Mesenchymal stem cell (in vitro differentiated cells and primary cell): ENCODE results near the gene STRBP.

Source experiments
- DNase-seq: peaks from one replicate; pipeline ENCODE4 v3.0.0-alpha.2; 2013
- H2AFZ ChIP-seq: one replicate; pipeline ENCODE4 v1.6.1; 2013; ENCODE audit warnings: low read depth, mild to moderate bottlenecking, control low read depth, inconsistent platforms, low read length, moderate library complexity
- H2AK5ac ChIP-seq: 2 replicates; pipeline ENCODE4 v1.6.1; 2013; ENCODE audit warnings: low read length, moderate library complexity, mild to moderate bottlenecking, inconsistent platforms; ENCODE audit not compliant: severe bottlenecking
- H2BK120ac ChIP-seq: one replicate; pipeline ENCODE4 v1.6.1; 2013; ENCODE audit warnings: low read depth, mild to moderate bottlenecking, inconsistent platforms, low read length, moderate library complexity
- H2BK12ac ChIP-seq, 2 experiments: one replicate each; pipeline ENCODE4 v1.6.1; 2013; ENCODE audit warnings: inconsistent platforms in 2 of 2, low read length in 2 of 2, mild to moderate bottlenecking in 2 of 2, moderate library complexity in 2 of 2, control low read depth in 1 of 2
- H2BK15ac ChIP-seq: one replicate; pipeline ENCODE4 v1.6.1; 2013; ENCODE audit warnings: mild to moderate bottlenecking, low read depth, inconsistent platforms; ENCODE audit not compliant: poor library complexity, severe bottlenecking
- H2BK5ac ChIP-seq: 2 replicates; pipeline ENCODE4 v1.6.1; 2013; ENCODE audit warnings: low read depth, mild to moderate bottlenecking, low read length, control low read depth, inconsistent platforms; ENCODE audit not compliant: poor library complexity, severe bottlenecking
- H3K14ac ChIP-seq, 2 experiments: one replicate each; pipeline ENCODE4 v1.6.1; 2013; ENCODE audit warnings: inconsistent platforms in 2 of 2, low read length in 2 of 2, control low read depth in 1 of 2, mild to moderate bottlenecking in 1 of 2, moderate library complexity in 1 of 2
- H3K18ac ChIP-seq, 2 experiments: one replicate each; pipeline ENCODE4 v1.6.1; 2013; ENCODE audit warnings: inconsistent platforms in 2 of 2, low read length in 2 of 2, control low read depth in 1 of 2, low read depth in 1 of 2, mild to moderate bottlenecking in 1 of 2
- H3K23ac ChIP-seq, 2 experiments: one replicate each; pipeline ENCODE4 v1.6.1; 2013; ENCODE audit warnings: inconsistent platforms in 2 of 2, low read length in 2 of 2, mild to moderate bottlenecking in 2 of 2, moderate library complexity in 2 of 2, control low read depth in 1 of 2
- H3K27ac ChIP-seq: 2 replicates; pipeline ENCODE4 v1.5.1; 2013; ENCODE audit warnings: mild to moderate bottlenecking, moderate library complexity, low read length, control low read depth, inconsistent platforms; ENCODE audit not compliant: poor library complexity, severe bottlenecking
- H3K27me3 ChIP-seq, 2 experiments: 2 replicates each; pipeline versions ENCODE4 v1.6.1 to v1.7.0; 2013; ENCODE audit warnings: low read length in 2 of 2, mild to moderate bottlenecking in 2 of 2, moderate library complexity in 2 of 2, control low read depth in 1 of 2, inconsistent platforms in 1 of 2; ENCODE audit not compliant: control insufficient read depth in 1 of 2, insufficient read depth in 1 of 2
- H3K36me3 ChIP-seq, 2 experiments: 2 replicates each; pipeline versions ENCODE4 v1.6.1 to v1.7.0; 2013; ENCODE audit warnings: low read length in 2 of 2, control low read depth in 1 of 2, inconsistent platforms in 1 of 2, low read depth in 1 of 2, mild to moderate bottlenecking in 1 of 2; ENCODE audit not compliant: insufficient read depth in 2 of 2, control insufficient read depth in 1 of 2
- H3K4ac ChIP-seq, 2 experiments: one replicate each; pipeline ENCODE4 v1.6.1; 2013; ENCODE audit warnings: inconsistent platforms in 2 of 2, low read length in 2 of 2, mild to moderate bottlenecking in 2 of 2, moderate library complexity in 2 of 2, control low read depth in 1 of 2, low read depth in 1 of 2
- H3K4me1 ChIP-seq: 2 replicates; pipeline ENCODE4 v1.6.1; 2013; ENCODE audit warnings: low read depth, low read length, control low read depth; ENCODE audit not compliant: control insufficient read depth, insufficient read depth
- H3K4me2 ChIP-seq: 2 replicates; pipeline ENCODE4 v1.6.1; 2013; ENCODE audit warnings: low read length, mild to moderate bottlenecking, inconsistent platforms; ENCODE audit not compliant: poor library complexity, severe bottlenecking
- H3K4me3 ChIP-seq, 2 experiments: 2 replicates each; pipeline versions ENCODE4 v1.5.1 to v1.7.0; 2013; ENCODE audit warnings: low read length in 2 of 2, mild to moderate bottlenecking in 2 of 2, control low read depth in 1 of 2, low read depth in 1 of 2; ENCODE audit not compliant: insufficient read depth in 1 of 2
- H3K79me1 ChIP-seq: replicated peaks from 2 replicates; pipeline ENCODE4 v1.6.1; 2013; ENCODE audit warnings: mild to moderate bottlenecking, control low read depth, low read length, inconsistent platforms; ENCODE audit not compliant: poor library complexity, severe bottlenecking
- H3K9ac ChIP-seq: 2 replicates; pipeline ENCODE4 v1.7.0; 2013; ENCODE audit warnings: mild to moderate bottlenecking, low read length, moderate library complexity
- H3K9me3 ChIP-seq: 2 replicates; pipeline ENCODE4 v1.7.0; 2013; ENCODE audit warnings: mild to moderate bottlenecking, low read length; ENCODE audit not compliant: control insufficient read depth
- H4K8ac ChIP-seq: one replicate; pipeline ENCODE4 v1.6.1; 2013; ENCODE audit warnings: inconsistent platforms, mild to moderate bottlenecking, low read length, moderate library complexity
- H4K91ac ChIP-seq: one replicate; pipeline ENCODE4 v1.6.1; 2013; ENCODE audit warnings: mild to moderate bottlenecking, low read length, inconsistent platforms
- WGBS: methylation state at CpG from one replicate; pipeline ENCODE4 v1.1.7; 2013; ENCODE audit warnings: mixed read lengths; 5-methylcytosine and 5-hydroxymethylcytosine counted together

Gene STRBP

DNA sequence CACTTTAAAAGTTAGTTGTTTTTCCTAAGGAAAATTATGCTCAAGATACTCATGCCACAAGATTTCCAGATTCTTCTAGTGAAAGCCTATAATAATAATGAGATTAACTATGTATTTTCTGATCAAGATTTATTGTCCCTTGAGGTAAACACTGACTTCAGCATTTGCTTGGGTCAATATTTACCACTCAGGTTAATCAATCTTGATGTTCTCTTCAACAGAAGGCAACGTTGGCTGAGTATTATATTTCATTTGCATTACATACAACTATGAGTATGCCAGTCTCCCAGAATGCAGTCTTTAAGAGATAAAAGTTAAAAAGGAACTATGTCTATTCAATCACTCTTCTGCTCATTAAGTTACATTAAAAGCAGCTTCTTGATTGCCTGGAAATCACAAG lies 119.3 kb downstream of the STRBP start:
- Histone ChIP-seq H3K4me3 (no peak overlapping the region), H3K4me1 (no peaks in the 10 kb centered on the region), H2BK15ac (no peak overlapping the region)

GRCh38 chr9:123138163-123138562 lies 130.2 kb downstream of the STRBP start:
- H3K9me3 ChIP-seq: no peaks in the 10 kb centered on the region
- H2AFZ ChIP-seq: no peak overlapping the region
- no peak overlapping the region for H4K8ac ChIP-seq
- H4K91ac ChIP-seq: no peak overlapping the region
- H3K27ac ChIP-seq: no peak overlapping the region
- no peak overlapping the region for H3K4ac ChIP-seq
- no peak overlapping the region for H3K4me3 ChIP-seq
- H3K18ac ChIP-seq: no peak overlapping the region
- no peak for DNase-seq
- WGBS: 91% methylated on average over 2 of the region's 2 CpGs
- no peak overlapping the region for H3K9ac ChIP-seq
- H3K4me1 ChIP-seq: no peaks in the 10 kb centered on the region
- H3K23ac ChIP-seq: no peak overlapping the region
- no peak overlapping the region for H3K14ac ChIP-seq
- no peak overlapping the region for H2AK5ac ChIP-seq
- no peak overlapping the region for H2BK15ac ChIP-seq
- H3K36me3 ChIP-seq: peaks cover 0 to 3% of the 10 kb centered on the region in 2 experiments
- no peaks in the 10 kb centered on the region for H3K27me3 ChIP-seq
- H3K79me1 ChIP-seq: no peaks in the 10 kb centered on the region
- H2BK120ac ChIP-seq: no peak overlapping the region
- H2BK12ac ChIP-seq: no peak overlapping the region
- H3K4me2 ChIP-seq: no peak overlapping the region
- H2BK5ac ChIP-seq: no peak overlapping the region

More for the DNA sequence above, 119.3 kb downstream of the STRBP start:
- H2AFZ ChIP-seq: no peak overlapping the region
- no peak overlapping the region for H3K14ac ChIP-seq
- no peaks in the 10 kb centered on the region for H3K27me3 ChIP-seq
- H2BK12ac ChIP-seq: no peak overlapping the region
- no peak overlapping the region for H4K91ac ChIP-seq
- no peak overlapping the region for H3K4me2 ChIP-seq
- H2BK5ac ChIP-seq: no peak overlapping the region
- H2AK5ac ChIP-seq: no peak overlapping the region
- H3K9ac ChIP-seq: no peak overlapping the region
- H3K4ac ChIP-seq: no peak overlapping the region
- no peak overlapping the region for H3K27ac ChIP-seq
- H3K79me1 ChIP-seq: no peaks in the 10 kb centered on the region
- H2BK120ac ChIP-seq: no peak overlapping the region
- no peak overlapping the region for H3K18ac ChIP-seq
- H3K23ac ChIP-seq: no peak overlapping the region
- DNase-seq: no peak
- no peaks in the 10 kb centered on the region for H3K9me3 ChIP-seq
- WGBS: no CpG with 5 or more reads among the region's 1 CpG
- no peaks in the 10 kb centered on the region for H3K36me3 ChIP-seq
- no peak overlapping the region for H4K8ac ChIP-seq

- no peak overlapping the region for H3K9ac ChIP-seq
- H3K36me3 ChIP-seq: peaks cover 0 to 3% of the 10 kb centered on the region in 2 experiments
- no peak overlapping the region for H3K18ac ChIP-seq
- H3K79me1 ChIP-seq: no peaks in the 10 kb centered on the region
- no peak overlapping the region for H2AFZ ChIP-seq
- no peaks in the 10 kb centered on the region for H3K9me3 ChIP-seq
- no peak overlapping the region for H2BK15ac ChIP-seq
- H2BK5ac ChIP-seq: no peak overlapping the region
- no peak overlapping the region for H2BK12ac ChIP-seq
- DNase-seq: no peak
- no peak overlapping the region for H4K91ac ChIP-seq
- WGBS: 88% methylated on average over 5 of the region's 5 CpGs
- H3K4me3 ChIP-seq: no peak overlapping the region
- H3K23ac ChIP-seq: no peak overlapping the region
- H3K27ac ChIP-seq: no peak overlapping the region
- no peaks in the 10 kb centered on the region for H3K27me3 ChIP-seq
- H3K4me1 ChIP-seq: no peaks in the 10 kb centered on the region
- H3K14ac ChIP-seq: no peak overlapping the region
- H4K8ac ChIP-seq: no peak overlapping the region
- no peak overlapping the region for H3K4ac ChIP-seq
- H2AK5ac ChIP-seq: no peak overlapping the region
- no peak overlapping the region for H2BK120ac ChIP-seq
- no peak overlapping the region for H3K4me2 ChIP-seq
Observed at GRCh38 chr9:123135430-123135829, 133.0 kb downstream of the STRBP start.

GRCh38 chr9:123132696-123133095 lies 135.7 kb downstream of the STRBP start:
- 96% methylated on average over 5 of the region's 6 CpGs for WGBS
- no peak overlapping the region for H2AFZ ChIP-seq
- no peaks in the 10 kb centered on the region for H3K79me1 ChIP-seq
- H3K4ac ChIP-seq: no peak overlapping the region
- no peak overlapping the region for H3K4me3 ChIP-seq
- H4K8ac ChIP-seq: no peak overlapping the region
- H3K9ac ChIP-seq: no peak overlapping the region
- H2AK5ac ChIP-seq: no peak overlapping the region
- no peak overlapping the region for H3K18ac ChIP-seq
- no peak for DNase-seq
- no peak overlapping the region for H2BK12ac ChIP-seq
- H3K27ac ChIP-seq: no peak overlapping the region
- H3K4me2 ChIP-seq: no peak overlapping the region
- H3K23ac ChIP-seq: no peak overlapping the region
- no peak overlapping the region for H4K91ac ChIP-seq
- H2BK15ac ChIP-seq: no peak overlapping the region
- H2BK5ac ChIP-seq: no peak overlapping the region
- H3K14ac ChIP-seq: no peak overlapping the region
- H3K36me3 ChIP-seq: peaks cover 0 to 3% of the 10 kb centered on the region in 2 experiments
- H2BK120ac ChIP-seq: no peak overlapping the region
- no peaks in the 10 kb centered on the region for H3K9me3 ChIP-seq
- H3K4me1 ChIP-seq: no peaks in the 10 kb centered on the region
- H3K27me3 ChIP-seq: no peaks in the 10 kb centered on the region
